ENCODE results near the gene IL1RL2.

IL1RL2 gene

DNA sequence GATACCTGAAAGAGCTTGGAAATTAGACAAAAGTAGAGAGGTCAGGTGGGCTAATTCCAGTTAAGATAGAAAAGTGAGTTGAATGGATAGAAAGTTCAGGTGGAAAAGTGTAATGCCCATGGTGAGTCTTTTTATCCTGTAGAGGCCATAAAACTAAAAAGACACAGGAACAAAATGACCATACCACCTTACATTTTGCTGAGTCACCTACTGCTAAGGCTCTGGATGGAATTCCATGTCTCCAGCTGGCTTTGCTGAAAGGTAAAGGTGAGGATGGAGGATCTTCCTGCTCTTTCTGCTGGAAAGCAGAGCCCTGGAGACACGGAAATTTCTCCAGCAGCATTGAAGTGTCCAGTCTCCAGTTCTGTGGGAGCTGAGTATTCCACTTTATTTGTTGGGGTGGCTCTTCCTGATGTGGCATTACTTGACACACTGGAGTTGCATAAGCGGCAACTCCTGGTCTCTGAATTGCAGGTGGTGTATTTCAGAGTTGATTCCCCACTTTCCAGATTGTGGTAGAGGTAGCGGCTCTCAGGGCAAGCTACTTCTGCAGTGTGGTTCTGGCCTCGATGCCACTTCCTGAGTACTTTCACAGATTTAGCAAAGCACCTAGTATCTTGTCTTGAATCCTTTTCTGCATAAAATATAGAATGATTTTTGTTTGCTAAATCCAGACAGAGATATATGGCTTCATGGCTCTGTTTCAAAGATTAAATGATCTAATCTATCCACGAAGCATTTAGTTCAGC is 10.7 kb downstream of the IL1RL2 start:
- H3K4me3 Mint-ChIP-seq, result no peak overlapping the region
- H3K27ac Mint-ChIP-seq, result no peak overlapping the region
- H3K27me3 Mint-ChIP-seq, result peaks cover 10% of the 10 kb centered on the region
- no peaks in the 10 kb centered on the region for H3K9me3 Mint-ChIP-seq
- no peak for DNase-seq
- no peaks in the 10 kb centered on the region for H3K36me3 Mint-ChIP-seq (ENCODE audit: low read depth)
- H3K4me1 Mint-ChIP-seq (ENCODE audit: low read depth), result peaks cover 7% of the 10 kb centered on the region

GRCh38 chr2:102200539-102200938 is 13.7 kb downstream of the IL1RL2 start:
- no peak for DNase-seq
- Mint-ChIP-seq H3K9me3 (peaks cover 5% of the 10 kb centered on the region), H3K27ac (no peak overlapping the region), H3K36me3 (ENCODE audit: low read depth) (no peaks in the 10 kb centered on the region), H3K4me1 (ENCODE audit: low read depth) (peaks cover 7% of the 10 kb centered on the region), H3K27me3 (peaks cover 3% of the 10 kb centered on the region), H3K4me3 (no peak overlapping the region)

DNA sequence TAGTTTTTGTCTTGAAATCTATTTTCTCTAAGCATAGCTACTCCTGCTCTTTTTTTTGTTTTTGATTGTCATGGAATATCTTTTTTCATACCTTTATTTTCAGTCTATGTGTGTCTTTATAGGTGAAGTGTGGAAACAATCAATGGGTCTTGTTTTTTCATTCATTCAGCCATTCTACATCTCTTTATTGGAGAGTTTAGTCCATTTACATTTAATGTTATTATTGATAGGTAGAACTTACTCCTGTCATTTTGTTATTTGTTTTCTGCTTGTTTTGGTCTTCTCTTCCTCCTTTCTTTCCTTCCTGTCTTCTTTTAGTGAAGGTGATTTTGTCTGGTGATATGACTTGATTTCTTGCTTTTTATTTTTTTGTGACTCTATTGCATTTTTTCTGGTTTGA is 17.8 kb downstream of the IL1RL2 start:
- Mint-ChIP-seq H3K4me3 (no peak overlapping the region), H3K27me3 (no peaks in the 10 kb centered on the region), H3K4me1 (ENCODE audit: low read depth) (no peaks in the 10 kb centered on the region), H3K27ac (no peak overlapping the region), H3K9me3 (peaks cover 5% of the 10 kb centered on the region), H3K36me3 (ENCODE audit: low read depth) (no peaks in the 10 kb centered on the region)
- no peak for DNase-seq

DNA sequence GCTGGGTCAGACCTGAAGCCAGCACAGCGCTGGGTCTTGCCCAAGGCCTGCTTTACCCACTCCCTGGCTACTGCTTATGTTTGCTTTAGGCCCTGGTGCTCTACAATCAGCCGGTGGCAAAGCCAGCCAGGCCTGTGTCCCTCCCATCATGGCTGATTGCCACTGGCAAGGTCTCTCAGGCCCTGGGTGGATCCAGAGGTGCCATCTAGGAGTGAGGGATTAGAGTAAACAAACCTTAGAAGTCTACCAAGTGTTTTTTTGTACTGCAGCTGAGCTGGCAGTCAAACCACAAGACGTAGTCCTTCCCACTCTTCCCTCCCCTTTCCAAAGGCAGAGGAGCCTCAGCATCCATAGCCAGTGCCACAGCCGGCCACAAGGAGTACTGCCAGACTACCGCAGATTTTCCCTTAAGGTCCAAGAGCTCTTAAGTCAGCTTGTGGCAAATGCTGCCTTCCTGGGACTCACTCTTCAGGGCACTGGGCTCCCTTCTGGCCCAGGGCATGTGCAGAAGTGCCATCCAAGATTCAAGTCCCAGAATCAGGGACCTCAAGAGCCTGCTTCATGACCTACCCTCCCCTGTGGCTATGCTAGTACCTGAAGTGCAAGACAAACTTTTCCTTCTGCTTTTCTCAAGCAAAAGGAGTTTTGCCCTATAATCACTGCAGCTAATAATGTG is 20.0 kb downstream of the IL1RL2 start:
- Mint-ChIP-seq H3K9me3 (peaks cover 5% of the 10 kb centered on the region), H3K27ac (no peak overlapping the region), H3K4me1 (ENCODE audit: low read depth) (no peaks in the 10 kb centered on the region), H3K4me3 (no peak overlapping the region), H3K36me3 (ENCODE audit: low read depth) (no peaks in the 10 kb centered on the region), H3K27me3 (no peaks in the 10 kb centered on the region)
- DNase-seq, result no peak

DNA sequence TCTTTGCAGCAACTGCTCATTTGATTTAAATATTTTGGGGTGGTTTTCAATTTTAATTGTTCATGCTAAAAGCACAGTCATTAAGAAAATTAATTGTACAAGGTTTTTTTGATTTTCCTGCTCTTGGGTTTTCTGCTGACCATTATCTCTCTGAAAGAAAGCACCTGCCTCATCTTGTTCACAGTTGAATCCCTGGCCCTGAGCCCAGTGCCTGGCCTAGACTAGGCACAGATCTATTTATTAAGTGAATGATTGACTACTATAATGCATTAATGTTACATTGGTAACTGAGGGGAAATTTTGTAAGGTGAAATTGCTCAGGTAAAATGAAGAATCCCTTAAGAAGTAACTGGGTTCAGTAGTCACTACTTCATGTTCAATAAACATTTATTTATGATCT is 22.0 kb downstream of the IL1RL2 start:
- Mint-ChIP-seq H3K4me3 (no peak overlapping the region), H3K27ac (no peak overlapping the region), H3K4me1 (ENCODE audit: low read depth) (no peaks in the 10 kb centered on the region), H3K36me3 (ENCODE audit: low read depth) (no peaks in the 10 kb centered on the region), H3K9me3 (peaks cover 5% of the 10 kb centered on the region), H3K27me3 (no peaks in the 10 kb centered on the region)
- DNase-seq, result no peak

DNA sequence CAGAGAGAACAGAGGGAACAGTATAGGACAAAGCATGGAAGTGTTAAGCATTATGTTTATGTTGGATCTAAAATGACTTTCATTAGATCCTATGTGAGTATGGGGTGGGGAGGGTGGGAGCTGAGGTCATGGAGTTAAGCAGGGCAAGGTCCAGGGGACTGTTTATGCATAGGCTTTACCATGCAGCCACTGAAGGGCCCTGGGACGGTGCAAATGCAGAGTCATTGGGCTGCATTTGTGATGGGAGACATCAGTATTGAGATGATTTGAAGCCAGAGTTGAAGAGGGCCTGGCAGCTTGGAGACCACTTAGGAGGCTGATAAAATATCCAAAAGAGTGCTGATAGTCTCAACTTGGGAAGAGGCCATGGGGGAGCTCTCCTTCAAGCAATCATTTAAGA is 22.7 kb downstream of the IL1RL2 start:
- no peak overlapping the region for H3K4me3 Mint-ChIP-seq
- H3K36me3 Mint-ChIP-seq (ENCODE audit: low read depth), result no peaks in the 10 kb centered on the region
- no peak overlapping the region for H3K27ac Mint-ChIP-seq
- peaks cover 4% of the 10 kb centered on the region for H3K9me3 Mint-ChIP-seq
- DNase-seq, result no peak
- H3K4me1 Mint-ChIP-seq (ENCODE audit: low read depth), result no peaks in the 10 kb centered on the region
- no peaks in the 10 kb centered on the region for H3K27me3 Mint-ChIP-seq

- Mint-ChIP-seq H3K4me3 (no peak overlapping the region), H3K9me3 (peaks cover 39% of the 10 kb centered on the region), H3K27me3 (no peaks in the 10 kb centered on the region), H3K27ac (no peak overlapping the region), H3K4me1 (ENCODE audit: low read depth) (peaks cover 14% of the 10 kb centered on the region), H3K36me3 (ENCODE audit: low read depth) (peaks cover 24% of the 10 kb centered on the region)
- no peak for DNase-seq
These were observed 30.2 kb downstream of the IL1RL2 start for GRCh38 chr2:102217032-102217431.

DNA sequence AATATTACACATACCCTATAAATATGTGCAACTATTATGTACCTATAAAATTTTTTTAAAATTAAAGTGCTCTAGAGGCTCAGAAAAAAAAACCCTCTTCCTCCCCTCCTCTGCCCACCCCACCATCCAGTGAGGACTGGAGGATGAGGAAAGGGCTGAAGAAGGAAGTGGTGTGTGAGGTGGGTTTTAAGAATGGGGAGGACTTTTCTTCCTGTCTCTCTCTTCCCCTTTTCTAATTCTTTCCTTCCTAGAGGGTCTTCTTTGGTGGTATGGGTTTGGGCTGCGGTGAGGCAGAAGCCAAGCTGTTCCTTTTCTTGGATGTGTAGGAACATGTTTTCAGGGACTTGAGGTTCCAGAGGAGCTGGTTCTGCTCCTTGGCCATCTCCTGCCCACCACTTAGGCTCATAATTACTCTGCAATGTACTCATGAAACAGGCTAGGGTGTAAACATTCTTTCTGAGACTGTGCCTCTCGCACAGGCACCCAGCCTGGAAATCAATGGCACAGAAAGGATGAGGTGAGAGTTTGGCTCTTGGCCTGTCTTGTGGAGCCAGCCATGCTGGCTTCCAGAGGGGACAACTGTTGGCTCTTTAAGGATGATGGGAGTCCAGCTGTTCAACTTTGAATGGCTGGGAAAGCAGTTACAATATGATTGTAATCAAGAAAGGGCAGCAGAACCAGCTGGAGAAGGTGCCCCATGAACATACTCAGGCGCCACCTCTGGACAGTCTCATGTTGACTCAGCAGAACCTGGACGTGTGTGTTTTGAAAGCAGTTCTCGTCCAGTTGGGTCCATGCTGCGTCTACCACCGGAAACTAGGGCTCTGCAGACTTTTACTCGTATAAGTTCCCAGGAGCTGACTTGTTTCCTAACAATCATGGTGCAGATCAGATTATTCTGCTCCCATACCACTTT is 38.3 kb downstream of the IL1RL2 start:
- Mint-ChIP-seq H3K36me3 (ENCODE audit: low read depth) (peaks cover 4% of the 10 kb centered on the region), H3K9me3 (peaks cover 4% of the 10 kb centered on the region), H3K4me1 (ENCODE audit: low read depth) (peaks cover 66% of the 10 kb centered on the region), H3K4me3 (no peak overlapping the region), H3K27me3 (no peaks in the 10 kb centered on the region), H3K27ac (no peak overlapping the region)
- no peak for DNase-seq

GRCh38 chr2:102226171-102226570 is 39.3 kb downstream of the IL1RL2 start:
- H3K36me3 Mint-ChIP-seq (ENCODE audit: low read depth), result peaks cover 4% of the 10 kb centered on the region
- H3K27me3 Mint-ChIP-seq, result no peaks in the 10 kb centered on the region
- H3K4me1 Mint-ChIP-seq (ENCODE audit: low read depth), result peaks cover 76% of the 10 kb centered on the region
- no peak overlapping the region for H3K4me3 Mint-ChIP-seq
- peak overlapping the region; percentile 98 for H3K27ac Mint-ChIP-seq
- DNase-seq, result no peak
- H3K9me3 Mint-ChIP-seq, result peaks cover 4% of the 10 kb centered on the region

- Mint-ChIP-seq H3K9me3 (peaks cover 4% of the 10 kb centered on the region), H3K4me3 (peak overlapping the region; percentile 42), H3K27me3 (no peaks in the 10 kb centered on the region), H3K4me1 (ENCODE audit: low read depth) (peaks cover 80% of the 10 kb centered on the region), H3K36me3 (ENCODE audit: low read depth) (peaks cover 4% of the 10 kb centered on the region), H3K27ac (peak overlapping the region; percentile 98)
- DNase-seq, result no peak
These were observed 40.0 kb downstream of the IL1RL2 start for GRCh38 chr2:102226612-102227391.

DNA sequence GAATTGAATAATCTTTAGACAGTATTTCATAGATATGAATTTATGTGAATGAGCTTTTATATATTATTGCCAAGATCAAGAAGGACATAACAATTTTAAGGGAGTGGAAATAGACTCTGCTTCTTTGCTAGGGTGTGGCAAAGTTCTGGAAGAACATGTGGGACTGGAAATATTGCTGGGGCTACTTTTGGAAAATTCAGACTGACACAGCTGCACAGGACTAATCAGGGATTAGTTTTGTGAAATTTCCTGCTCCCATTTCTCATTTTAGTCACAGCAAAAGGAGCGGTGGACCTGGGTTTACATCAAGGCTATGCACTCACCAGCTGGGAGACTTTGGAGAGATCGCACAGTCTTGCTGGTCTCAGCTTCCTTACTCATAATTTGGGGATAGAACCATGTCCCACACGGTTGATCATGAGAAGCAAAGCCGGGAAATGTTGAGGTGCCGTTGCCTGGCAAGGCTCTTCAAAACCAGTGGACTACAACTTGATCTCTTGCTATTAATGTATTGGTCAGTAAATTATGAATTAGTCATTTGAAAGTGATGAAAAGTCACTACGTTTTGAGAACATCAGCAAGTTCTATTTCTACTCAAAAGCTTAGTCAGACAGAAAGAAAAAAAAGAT is 42.4 kb downstream of the IL1RL2 start:
- Mint-ChIP-seq H3K9me3 (peaks cover 2% of the 10 kb centered on the region), H3K27ac (peak overlapping the region; percentile 98), H3K4me3 (no peak overlapping the region), H3K27me3 (no peaks in the 10 kb centered on the region), H3K36me3 (ENCODE audit: low read depth) (peaks cover 4% of the 10 kb centered on the region), H3K4me1 (ENCODE audit: low read depth) (peaks cover 81% of the 10 kb centered on the region)
- DNase-seq, result no peak

DNA sequence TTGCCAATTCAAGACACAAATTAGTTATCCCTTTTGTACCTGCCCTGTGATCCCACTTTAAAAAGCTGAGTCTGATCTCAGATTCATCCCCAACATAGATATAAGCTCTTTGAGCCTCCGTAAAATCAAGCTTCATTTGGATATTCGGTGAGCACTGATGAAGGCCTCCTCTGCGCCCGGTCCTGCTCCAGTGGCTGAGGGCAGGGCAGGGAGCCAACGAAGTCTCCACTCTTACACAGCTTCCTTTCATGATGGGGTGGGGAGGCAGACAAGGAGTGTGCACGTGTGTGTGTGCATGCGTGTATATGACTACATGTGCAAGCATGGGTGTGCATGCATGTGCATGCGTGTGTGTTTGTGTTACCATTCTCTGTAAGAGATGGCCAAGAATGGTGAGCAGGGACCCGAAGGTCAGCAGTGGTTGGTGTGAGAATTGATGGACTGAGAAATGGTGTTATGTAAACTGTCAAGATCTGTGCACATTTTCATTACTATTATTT is 43.6 kb downstream of the IL1RL2 start:
- Mint-ChIP-seq H3K27ac (no peak overlapping the region), H3K36me3 (ENCODE audit: low read depth) (peaks cover 4% of the 10 kb centered on the region), H3K27me3 (no peaks in the 10 kb centered on the region), H3K9me3 (no peaks in the 10 kb centered on the region), H3K4me3 (no peak overlapping the region), H3K4me1 (ENCODE audit: low read depth) (peaks cover 84% of the 10 kb centered on the region)
- DNase-seq, result no peak

GRCh38 chr2:102233132-102233884 is 46.5 kb downstream of the IL1RL2 start:
- Mint-ChIP-seq H3K4me3 (no peak overlapping the region), H3K36me3 (ENCODE audit: low read depth) (no peaks in the 10 kb centered on the region), H3K27me3 (no peaks in the 10 kb centered on the region), H3K4me1 (ENCODE audit: low read depth) (peaks cover 78% of the 10 kb centered on the region), H3K27ac (no peak overlapping the region), H3K9me3 (no peaks in the 10 kb centered on the region)
- no peak for DNase-seq
